ENCODE data around the gene STARD6. TPM values are rescaled to one million over a fixed set of nuclear protein-coding genes. Genes with fewer than 3 reads are reported as not detected.
"Not testable (repeated sequence)": the region's sequence is repeated elsewhere in the genome, so short reads cannot be mapped to it uniquely, and the experiment has no call there.

The STARD6 gene
- total RNA-seq, 1 donor from 2014 or later: not detected

DNA sequence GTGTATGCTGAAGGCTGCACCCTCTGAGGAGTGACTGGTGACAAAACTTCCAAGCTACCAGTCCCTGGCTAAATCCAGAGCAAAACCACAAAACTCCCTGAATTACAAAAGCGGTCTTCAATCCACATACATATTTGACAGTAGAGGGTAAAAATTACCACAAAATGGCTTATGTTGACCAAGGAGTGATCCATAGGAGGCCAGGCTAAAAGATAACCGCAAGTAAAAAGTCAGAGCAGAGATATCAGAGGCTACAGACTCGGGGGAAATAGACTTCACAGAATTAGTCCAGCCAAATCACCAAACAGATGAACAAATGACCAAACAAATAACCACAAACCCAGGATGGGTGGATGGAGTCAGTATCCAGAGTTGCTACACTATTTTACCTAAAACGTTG, 19.4 kb downstream of the STARD6 start:
- no peak for DNase-seq (ENCODE audit: low spot score)

DNA sequence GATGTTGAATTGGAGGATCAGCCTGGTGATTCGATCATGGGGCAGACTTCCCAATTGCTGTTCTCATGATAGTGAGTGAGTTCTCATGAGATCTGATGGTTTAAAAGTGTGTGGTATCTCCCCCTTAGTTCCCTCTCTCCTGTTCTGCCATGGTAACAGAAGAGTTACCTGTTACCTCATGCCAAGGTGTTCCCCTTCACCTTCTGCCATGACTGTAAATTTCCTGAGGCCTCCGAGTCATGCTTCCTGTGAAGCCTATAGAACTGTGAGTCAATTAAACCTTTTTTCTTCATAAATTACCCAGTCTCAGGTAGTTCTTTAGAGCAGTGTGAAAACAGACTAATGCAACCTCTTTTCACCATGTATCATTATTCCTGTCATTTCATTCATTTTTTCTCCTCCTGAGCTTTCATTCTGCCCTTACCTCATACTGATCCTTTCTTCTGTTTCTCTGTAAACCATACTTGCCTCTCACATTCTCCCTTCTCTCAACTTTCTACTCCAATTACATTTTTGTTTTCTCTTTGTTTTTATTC, 22.0 kb downstream of the STARD6 start:
- DNase-seq (ENCODE audit: low spot score): no peak

DNA sequence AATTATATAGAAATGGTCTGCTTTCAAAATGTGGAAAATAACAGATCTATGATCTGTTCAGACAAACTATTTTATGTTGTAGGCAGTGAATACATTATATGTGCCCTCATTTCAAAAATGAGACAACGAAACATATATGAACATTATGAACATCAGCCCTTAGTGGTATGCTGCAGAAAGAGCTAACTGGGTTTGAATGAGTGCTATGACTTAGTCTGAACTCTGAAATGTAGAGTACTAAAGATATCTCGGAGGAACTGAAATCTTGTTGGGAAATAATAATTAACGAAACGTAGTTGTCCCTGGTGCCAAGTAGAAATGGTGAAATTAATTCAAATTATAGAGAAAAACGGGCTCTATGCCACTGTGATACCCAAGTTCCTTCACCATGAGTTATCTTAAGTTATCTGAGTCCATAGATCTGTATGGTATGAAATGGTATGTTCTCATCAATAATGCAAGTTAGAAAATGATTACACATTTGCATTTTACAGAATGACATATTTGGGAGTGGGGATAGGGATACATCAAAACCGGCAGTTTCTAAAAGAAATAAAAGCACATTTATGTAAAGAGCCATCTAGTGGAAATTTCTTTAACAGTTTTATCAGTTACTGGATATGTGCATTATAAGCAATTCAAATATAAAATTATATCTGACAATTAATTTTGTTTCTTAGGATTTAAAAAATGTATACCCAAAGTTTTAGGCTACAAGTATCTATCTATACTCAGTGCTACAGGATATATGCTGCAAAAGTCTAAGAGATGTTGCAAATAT, 26.7 kb downstream of the STARD6 start:
- no peak for DNase-seq (ENCODE audit: low spot score)

DNA sequence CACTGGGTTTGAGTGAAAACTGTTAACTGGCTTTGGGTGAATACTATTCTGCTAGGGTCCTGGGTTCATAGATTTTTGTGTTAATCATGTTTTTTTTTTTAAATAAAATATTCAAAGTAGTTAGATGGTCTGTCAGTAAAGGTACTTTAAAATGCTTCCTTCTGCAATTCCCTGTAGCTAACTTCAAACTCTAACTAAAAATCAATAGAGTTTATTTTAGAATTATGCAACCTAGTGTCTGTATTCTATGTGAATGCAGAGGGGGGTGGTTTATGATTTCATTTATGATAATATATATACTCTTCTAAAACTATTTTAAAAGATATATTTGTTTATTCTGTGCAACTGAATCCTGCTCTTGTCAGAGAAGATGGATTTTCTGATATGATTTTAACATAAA, 27.9 kb downstream of the STARD6 start:
- DNase-seq (ENCODE audit: low spot score): no peak

DNA sequence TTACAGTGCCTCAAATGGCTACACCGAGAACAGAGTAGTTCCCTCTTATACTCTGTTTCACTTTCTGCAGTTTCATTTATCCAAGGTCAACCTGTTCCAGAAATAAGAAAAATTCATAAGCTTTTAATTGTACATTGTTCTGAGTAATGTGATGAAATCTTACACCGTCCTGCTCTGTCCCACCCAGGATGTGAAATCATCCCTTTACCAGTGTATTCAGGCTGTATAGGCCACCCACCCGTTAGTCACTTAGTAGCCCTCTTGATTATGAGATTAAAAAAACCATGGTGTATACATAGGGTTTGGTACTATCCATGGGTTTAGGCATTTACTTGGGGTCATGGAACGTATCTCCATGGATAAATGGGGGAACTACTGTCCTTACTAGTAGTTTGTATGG, 29.8 kb downstream of the STARD6 start:
- no peak for DNase-seq (ENCODE audit: low spot score)

DNA sequence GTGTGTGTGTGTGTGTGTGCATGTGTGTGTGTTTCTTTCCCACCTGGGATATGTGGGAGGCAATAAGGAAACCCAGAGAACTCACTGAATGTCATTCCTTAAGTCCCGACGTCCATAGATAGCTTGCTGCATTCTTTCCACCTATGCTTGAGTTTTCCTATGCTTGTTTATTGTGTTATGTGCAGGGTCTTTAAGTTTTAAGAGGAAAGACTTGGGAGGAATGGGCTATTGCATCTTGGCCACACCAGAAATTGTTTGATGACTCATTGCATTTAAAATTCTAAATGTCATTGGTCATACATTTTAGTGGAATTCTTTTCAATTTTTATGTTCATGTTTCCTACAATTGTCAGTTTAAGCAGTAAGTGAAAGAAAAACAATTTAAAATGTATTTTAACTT, 33.7 kb downstream of the STARD6 start:
- no peak for DNase-seq (ENCODE audit: low spot score)

DNA sequence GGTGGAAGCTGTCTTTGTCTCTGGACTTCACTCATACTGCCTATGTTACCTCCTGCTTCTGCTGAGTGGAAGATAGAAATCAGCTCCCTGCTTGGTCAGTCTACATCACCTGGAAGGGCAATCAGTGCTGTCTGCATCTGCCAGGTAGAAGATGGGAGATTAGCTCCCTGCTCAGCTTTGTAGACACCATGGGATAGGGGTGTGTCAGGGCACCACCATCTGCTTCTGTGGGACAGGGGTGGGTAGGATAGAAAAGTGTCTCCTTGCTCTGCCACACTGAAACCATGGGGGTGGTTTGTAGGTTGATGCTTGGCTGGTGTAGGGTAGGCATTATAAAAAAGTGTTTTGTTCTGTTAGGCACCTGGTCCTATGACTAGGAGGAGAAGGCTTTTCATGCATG, 34.1 kb downstream of the STARD6 start:
- no peak for DNase-seq (ENCODE audit: low spot score)

DNA sequence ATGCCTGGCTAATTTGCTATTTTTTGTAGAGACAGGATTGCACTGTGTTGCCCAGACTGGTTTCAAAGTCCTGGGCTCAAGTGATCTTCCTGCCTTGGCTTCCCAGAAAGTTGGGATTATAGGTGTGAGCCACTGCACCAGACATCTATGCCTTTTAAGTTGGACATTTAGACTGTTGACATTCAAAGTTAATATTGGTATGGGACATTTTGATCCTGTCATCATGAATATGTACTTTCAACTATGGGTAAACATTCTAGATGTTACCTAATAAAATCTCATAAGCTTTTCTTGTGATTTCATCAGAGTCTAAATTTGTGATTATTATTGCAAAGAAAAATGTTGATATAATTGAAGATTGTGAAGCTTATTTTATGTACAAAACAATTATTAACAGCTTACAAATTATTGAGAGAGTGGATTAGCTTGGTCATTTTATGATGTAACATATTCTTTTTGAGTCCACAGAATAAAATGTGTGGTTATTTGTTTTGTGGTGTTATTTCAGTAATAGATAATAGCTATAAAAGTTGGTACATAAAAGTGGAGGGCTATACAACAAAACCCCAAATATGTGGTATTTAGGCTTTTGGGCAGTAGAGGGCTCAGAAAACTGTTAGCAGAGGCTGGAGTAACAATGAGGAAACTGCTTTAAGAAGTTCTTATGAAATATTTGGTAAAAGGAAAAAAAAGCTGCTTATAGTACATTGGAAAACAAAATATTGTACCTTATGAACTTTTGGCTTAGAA, 41.4 kb downstream of the STARD6 start:
- no peak for DNase-seq (ENCODE audit: low spot score)

DNA sequence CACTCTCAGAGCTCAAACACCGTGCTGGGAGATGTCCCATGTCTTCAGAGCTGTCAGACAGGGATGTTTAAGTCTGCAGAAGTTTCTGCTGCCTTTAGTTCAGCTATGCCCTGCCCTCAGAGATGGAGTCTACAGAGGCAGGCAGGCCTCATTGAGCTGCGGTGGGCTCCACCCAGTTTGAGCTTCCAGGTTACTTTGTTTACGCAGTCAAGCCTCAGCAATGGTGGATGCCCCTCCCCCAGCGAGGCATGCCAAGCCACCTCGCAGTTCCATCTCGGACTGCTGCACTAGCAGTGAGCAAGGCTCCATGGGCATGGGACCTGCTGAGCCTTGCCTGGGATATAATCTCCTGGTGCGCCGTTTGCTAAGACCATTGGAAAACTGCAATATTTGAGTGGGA, 48.1 kb downstream of the STARD6 start:
- DNase-seq (ENCODE audit: low spot score): not testable (repeated sequence)

DNA sequence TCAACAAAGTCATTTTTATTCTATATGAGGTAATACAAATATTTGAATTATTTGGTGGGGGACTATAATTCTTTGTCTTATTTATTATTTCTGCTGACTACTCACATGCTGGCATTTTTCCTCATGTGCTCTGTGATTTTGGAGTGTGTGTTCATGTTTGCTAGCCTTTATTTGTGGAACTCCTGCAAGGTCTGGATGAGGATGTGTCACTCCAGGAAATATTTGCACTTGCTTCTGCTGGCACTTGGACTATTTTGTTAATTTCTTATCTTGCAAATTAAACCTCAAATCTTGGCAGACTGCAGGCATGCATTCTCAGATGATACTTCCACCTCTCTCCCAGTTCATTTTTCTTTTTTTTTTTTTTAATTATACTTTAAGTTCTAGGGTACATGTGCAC, 54.2 kb downstream of the STARD6 start:
- no peak for DNase-seq (ENCODE audit: low spot score)

DNA sequence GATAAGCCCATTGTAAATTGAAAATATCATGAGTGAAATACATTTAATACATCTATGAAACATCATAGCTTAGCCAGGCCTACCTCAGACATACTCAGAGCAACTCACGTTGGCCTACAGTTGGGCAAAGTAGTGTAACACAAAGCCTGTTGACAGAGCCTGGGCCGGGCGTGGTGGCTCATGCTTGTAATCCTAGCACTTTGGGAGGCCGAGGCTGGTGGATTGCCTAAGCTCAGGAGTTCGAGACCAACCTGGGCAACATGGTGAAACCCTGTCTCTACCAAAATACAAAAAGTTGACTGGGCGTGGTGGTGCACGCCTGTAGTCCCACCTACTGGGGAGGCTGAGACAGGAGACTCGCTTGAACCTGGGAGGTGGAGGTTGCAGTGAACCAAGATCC, 58.7 kb downstream of the STARD6 start:
- not testable (repeated sequence) for DNase-seq (ENCODE audit: low spot score)

DNA sequence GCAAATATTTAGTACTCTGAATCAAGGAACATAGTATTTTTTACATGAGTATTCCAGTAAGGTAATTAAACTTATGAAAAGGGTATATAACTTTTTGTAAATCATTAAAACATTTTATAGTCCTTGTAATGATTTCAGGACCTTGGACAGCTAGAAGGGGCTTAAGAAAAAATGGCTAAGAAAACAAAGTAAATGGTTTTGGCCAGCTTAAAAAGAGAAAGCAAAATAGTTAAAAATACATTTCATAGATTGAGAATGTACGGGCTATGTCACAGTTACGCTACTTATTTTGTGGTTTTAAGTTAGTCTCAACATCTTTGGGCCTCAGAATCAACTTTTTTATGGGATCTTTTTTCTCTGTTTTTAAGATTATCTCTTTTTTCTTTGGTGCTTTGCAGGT, 61.6 kb downstream of the STARD6 start:
- no peak for DNase-seq (ENCODE audit: low spot score)

DNA sequence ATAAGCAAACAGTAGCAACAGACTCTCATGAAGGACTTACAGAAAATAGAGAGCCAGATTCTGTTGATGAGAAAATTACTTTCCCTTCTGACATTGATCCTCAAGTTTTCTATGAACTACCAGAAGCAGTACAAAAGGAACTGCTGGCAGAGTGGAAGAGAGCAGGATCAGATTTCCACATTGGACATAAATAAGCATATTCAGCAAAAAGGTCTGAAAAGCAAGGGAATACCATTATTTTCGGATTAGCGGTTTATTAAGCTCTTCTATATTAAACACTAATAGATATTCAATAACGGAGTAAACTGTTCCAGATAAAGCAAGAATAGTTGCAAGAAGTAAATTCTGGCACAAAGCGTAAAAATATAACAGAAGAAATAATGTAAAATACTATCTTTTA, 63.4 kb downstream of the STARD6 start:
- no peak for DNase-seq (ENCODE audit: low spot score)

DNA sequence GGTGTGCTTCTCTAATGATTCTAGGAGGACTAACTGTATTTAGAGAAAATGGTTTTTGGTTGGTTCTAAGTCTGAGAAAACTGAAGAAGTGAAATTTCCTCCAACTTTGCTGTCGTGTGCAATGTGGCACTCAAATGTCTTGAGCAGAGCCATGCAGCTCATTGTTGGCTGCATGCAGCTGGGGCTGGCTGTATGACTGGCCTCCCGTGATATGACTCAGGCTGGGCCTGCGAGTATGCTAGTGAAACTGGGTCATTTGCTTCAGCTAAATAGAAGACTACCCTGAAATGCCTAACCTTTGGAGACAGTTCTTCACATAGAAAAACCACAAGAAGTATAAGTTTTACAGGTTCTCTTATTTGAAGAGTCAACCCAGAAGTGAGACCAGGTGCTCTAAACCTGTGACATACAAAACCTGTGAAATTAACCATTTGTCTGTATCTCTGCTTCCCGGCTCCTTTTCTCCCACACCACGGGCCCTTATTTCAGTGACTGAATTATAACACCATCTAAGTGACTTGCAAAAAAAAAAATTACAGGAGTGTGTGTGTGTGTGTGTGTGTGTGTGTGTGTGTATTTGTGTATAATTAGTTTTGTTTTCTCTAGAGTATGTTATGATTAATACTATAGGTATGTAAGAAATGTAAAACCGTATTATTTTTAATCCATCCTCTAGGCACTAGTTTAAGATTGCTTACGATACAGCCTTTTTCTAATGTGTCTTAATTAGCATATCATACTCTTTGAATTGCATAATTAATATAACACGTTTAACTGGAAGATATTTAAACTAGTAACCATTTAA, 72.5 kb downstream of the STARD6 start:
- DNase-seq (ENCODE audit: low spot score): no peak

DNA sequence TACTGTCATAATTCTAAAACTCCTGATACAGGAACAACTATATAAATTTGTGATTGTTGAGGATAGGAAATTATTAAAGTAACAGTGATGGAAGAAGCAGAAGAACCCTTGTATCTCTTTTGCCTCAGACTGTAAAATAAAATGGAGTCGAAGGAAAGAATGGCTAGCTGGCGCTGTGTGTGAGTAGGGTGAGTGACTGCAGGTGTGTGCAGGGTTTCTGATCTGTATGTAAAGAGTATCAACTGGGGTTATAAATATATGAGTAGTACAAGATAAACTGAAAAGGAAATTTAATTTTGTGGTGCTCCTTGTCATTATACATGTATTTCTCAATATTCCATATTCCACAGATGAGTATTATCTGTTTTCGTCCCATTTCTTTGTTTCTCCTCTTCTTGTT, 73.1 kb downstream of the STARD6 start:
- no peak for DNase-seq (ENCODE audit: low spot score)

DNA sequence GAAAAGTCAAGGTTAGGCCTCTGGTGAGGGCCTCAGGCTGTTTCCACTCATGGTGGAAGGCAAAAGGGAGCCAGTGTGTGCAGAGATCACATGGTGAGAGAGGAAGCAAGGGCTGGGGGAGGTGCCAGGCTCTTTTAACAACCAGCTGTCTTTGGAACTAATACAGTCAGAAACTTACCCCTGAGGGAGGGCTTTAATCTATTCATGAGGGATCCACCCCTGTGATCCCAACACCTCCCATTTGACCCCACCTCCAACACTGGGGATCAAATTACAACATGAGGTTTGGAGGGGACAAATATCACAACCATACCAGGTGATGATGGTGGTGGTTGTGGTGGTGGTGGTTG, 77.5 kb downstream of the STARD6 start:
- no peak for DNase-seq (ENCODE audit: low spot score)

DNA sequence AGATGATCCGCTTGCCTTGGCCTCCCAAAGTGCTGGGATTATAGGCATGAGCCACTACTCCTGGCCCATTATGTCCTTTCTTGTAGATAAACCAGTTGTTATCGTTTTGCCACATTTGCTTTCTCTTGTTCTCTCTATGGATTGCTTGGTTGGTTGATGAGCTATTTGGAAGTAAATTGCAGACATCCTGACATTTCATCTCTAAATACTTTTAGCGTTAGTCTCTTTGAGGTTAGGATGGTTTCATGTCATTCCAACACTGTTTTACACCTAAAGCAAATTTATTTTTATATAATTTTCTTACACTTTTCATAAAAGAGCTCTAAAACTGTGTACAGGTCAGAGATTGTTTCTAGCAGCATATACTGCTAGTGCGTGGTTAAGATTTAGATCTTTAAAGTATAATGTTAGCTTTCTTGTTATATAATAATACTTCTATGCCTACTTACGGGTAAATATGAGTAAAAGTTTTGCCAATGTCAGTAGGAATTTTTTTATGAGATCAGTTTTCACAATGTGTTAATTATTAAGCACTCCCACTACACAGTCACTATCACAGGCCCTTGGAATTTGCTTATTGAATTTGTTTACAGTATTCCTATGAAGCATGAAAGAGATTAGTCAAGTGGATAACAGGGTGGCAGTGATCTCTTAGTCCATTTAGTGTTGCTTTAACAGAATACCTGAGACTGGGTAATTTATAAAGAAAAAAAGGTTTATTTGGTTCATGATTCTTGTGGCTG, 78.0 kb downstream of the STARD6 start:
- DNase-seq (ENCODE audit: low spot score): no peak

DNA sequence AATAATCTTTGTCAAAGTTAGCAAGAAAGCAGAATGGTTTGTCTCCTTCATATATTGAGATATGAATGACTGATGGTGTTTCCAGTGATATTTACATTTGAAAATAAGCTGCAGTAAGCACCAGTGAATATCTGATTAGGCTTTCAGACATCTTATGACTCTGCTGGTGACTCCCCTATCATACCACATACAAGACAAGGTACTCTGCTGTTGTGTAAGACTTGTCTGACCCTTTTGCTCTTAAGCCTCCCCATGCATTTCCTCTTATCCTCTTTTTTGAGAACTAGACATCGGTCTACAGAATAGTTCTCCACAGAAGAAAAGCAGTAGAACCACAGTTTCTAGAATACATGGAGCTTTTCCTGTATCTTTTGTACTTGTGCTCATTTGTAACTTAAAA, 79.0 kb downstream of the STARD6 start:
- no peak for DNase-seq (ENCODE audit: low spot score)

DNA sequence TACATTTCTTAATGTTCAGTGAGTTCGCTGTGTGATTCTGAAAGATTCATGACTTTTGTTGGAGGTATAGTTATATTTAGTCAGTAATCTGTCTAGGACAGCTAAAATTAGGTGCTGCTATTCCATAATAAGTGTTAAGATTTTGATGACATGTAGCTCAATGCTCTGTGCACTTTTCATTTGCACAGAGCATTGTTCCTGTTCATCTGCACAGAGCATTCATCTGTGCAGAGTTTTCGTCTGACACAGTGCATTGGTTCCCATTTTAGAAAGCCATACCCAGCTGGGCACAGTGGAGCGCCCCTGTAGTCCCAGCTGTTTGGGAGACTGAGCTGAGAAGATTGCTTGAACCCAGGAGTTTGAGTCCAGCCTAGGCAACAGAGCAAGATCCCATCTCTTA, 79.8 kb downstream of the STARD6 start:
- no peak for DNase-seq (ENCODE audit: low spot score)
